HG03432 (cell line): ENCODE measurements around the gene BAG5.
A peak's percentile ranks its signal among the peaks of the same experiment; 100 is the strongest.
"Not testable (repeated sequence)": the region's sequence is repeated elsewhere in the genome, so short reads cannot be mapped to it uniquely, and the experiment has no call there.

Experiments
- ATAC-seq: cut with Tn5 transposase; IDR thresholded peaks from one replicate; pipeline ENCODE4 v1.9.1; 2021; ENCODE audit warnings: mild to moderate bottlenecking, moderate library complexity; ENCODE audit not compliant: unreplicated experiment

The BAG5 gene

DNA sequence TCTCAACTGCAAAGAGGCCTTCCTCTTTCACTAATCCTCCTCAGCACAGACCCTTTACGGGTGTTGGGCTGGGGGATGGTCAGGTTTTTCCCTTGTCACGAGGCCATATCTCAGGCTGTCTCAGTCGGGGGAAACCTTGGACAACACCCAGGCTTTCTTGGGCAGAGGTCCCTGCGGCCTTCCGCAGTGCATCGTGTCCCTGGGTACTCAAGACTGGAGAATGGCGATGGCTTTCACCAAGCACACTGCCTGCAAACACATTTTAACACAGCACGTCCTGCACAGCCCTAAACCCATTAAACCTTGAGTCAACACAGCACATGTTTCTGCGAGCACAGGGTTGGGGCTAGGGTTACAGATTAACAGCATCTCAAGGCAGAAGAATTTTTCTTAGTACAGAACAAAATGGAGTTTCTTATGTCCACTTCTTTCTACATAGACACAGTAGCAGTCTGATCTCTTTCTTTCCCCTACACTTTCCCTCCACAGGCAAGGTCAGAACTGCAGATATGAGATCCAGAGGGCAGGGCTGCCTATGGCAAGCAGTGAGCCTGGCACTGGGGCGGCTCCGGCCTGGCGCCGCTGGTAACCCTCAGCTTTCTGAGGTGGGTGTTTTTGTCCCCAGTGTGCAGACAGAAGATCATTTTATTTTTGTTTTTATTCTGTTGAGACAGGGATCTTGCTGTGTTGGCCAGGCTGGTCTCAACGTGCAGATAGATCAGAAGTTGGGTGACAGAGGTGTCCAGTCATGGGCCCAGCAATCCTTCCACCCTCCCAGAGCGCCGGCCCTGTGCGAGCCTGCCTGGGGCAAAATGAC, 36.8 kb downstream of the BAG5 start:
- ATAC-seq = not testable (repeated sequence)

DNA sequence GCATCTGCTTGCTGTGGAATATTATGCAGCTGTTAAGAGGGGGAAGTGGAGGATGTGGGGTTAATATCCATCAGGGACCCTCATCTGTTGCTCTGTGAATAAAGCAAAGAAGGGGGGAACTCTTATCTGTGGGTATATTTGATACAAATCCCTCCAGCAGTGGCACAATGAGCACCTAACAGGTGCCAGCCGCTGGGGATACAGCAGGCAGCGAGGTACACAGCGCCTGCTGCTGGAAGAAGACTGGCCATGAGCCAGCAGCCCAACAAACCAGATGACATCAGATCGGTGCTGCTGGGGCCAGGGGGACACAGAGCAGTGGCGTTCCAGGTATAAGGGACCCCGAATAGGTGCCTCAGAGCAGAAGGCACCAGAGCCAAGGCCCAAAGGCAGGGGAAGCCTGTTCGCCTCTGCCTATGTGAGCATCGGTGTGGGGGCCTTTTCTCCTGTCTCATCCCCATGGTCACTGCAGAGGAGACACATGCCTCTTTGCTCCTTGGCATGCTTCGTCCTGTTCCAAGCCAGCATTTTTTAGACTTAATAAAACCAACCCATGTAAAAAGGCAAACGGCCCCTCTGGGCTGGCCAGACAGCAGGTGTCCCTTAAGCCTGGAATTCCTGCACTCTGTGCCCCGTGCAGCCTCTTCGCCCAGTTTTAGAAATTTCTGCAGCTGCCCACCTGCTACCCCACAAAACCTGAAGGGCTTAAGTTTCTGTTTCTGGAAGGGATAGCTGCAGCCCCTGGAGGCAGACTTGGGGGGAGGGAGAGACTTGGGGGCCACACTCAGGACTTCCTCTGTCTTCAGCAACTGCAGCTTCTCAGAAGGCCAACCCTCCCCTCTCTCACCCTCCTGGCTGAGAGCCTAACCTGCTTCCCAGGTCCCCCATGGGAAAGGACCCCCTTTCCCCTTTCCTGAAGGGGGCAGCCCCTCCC, 38.2 kb downstream of the BAG5 start:
- no peak for ATAC-seq

DNA sequence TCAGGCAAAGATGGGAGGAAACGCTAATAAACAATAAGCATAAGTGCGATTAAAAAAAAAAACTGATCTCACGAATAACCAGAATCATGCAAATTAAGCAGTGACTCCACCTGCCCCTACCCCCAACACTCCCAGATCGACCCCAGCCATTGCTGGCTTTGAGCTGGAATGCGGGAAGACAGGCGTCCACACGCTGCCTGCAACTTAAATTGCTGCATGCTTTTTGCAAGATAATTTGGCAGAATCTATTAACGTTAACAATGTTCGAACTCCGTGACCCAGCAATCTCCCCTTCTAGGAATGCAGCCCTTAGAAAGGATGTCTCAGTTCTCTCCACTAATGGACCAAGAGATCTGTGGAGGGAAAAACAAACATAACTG, 38.9 kb downstream of the BAG5 start:
- no peak for ATAC-seq

DNA sequence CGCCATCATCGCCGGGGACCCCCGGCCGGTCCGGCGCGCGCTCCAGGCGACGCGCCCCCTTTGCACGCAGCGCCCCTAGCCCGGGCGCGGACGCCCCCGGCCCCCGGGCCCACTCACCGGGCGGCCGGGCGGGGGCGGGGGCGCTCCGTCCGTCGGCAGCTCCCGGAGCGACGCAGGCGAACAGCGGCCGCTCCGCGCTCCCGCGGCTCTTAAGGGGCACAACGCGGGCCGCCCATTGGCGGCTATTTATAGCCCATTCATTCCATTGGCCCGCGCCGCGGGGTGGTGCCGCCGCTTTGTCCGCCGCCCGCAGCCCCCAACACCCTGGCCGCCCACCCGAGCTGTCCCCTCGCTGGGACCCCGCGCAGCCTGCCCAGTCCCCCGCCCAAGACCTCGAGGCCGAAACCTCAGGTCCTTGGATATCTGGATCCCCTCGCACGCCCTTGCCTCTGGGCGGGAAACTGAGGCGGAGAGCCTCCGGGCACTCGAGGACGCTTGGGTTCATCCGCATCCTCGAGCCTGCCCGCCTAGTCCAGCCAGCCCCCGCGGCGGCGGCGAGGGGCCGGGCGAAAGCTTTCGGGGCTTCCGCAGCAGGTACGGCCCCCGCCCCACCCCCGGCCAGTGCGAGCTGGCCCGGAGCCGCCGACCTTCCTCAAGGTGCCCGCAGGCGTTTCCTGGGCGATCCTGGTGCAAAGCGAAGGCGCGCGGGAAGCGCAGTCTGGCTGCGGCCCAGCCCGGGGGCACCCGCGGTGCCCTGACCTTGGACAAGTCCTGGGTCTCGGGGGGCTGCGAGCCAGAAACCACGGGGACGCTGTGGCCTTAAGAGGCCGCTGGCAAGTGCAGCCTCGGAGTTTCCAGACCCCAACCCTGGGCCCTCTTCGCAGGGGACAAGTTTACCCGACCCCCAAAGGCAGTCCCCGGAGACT, 39.5 kb downstream of the BAG5 start, which contains the start of gene CKB:
Gene CKB, minus strand, starts transcription at position 182 of the 926 bp plus-strand sequence. CDS start 337 bp downstream, outside the sequence.
- no peak for ATAC-seq

DNA sequence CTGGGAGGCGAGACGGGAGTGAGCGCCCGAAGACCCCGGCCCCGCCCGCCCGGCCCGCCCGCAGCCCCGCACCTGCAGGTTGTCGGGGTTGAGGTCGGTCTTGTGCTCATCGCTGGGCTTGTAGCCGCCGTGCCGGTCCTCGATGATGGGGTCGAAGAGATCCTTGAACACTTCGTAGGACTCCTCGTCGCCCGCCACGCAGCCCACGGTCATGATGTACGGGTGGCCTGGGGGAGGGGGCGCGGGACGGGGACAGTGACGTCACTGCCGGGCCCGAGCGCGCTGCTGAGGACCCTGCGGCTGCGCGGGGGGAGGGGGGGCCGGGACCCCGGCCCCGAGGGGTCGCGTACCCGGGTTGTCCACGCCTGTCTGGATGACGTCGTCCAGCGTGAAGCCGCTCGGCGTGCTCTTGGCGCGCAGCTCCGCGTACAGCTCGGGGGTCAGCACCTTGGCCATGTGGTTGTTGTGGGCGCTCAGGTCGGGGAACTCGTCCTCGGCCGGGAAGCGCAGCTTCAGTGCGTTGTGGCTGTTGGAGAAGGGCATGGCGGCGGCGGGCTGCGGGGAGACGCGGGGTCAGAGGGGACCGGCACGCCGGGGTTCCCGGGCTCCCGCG, 40.4 kb downstream of the BAG5 start:
- no peak for ATAC-seq

DNA sequence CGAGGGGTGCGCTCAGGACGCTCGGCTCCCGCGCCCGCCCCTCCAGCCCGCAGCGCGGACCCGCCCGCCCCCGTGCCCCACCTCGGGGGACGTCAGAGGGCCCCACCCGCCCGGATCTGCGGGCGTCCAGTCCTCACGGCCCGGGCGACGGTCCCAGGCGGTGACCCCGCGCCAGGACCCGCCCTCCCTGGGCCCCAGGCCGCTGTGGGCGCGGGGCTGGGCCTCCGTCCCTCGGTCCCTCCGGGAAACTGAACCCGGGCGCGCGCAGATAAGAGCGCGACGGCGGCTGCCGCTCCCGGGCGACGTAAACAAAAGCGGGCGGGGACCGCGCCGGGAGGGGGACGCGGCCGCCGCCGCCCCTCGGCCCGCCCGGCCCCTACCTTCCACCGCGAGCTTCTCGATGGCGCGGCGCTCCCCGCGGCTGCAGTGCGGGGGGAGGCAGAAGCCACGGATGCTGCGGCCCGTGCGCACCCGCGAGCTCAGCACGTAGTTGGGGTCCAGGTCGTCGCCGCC, 41.0 kb downstream of the BAG5 start:
- peak; percentile 6 for ATAC-seq

DNA sequence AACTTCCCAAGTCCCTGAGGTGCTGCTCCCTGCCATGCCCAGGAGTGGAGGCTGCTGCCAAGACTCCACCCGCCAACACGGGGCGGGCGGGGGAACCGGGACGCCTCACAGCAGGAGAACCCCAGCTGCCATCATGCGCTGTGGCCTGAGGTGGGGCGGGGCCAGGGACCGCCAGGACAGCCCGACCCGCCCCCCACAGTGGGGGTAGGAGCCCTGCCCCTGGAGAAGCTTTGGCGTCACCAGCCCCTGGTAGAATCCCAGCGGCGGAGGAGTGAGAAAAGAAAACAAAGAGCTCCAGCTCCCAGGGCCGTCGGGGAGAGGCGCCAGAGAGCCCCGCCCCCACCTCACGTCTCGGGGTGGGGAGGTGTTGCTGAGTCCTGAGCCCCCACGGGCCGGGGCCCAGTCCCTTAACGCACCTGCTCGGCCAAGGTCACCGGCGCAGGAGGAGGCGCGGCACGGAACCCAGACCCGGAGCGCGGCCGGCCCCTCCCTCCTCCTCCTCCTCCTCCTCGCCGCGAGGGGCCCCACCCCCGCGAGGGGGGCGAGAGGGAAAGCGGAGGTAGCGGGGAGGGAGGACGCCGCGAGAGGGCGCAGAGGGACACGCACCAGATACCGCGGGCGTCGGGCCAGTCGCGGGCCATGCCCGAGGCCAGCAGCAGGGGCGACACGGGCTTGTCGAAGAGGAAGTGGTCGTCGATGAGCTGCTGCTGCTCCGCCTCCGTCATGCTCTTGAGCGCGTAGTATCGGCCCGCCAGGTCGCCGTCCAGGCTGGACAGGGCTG, 41.6 kb downstream of the BAG5 start:
- peak; percentile 49 for ATAC-seq

DNA sequence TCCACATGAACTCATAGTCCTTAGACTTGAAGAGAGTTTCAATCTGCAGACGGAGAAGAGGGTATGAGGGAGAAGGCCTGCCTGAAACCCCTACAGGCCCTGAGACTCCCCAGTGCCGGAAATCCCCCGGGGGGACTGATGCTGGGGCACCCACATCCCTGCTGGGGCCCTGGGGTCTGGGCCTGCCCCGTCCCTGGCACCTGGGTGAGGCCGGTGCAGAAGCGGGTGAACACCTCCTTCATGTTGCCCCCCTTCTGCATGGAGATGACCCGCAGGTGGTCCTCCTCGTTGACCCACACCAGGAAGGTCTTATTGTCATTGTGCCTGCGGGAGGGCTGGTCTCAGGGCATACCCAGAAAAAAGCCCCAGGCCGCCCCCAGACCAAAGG, 42.2 kb downstream of the BAG5 start:
- ATAC-seq = no peak

DNA sequence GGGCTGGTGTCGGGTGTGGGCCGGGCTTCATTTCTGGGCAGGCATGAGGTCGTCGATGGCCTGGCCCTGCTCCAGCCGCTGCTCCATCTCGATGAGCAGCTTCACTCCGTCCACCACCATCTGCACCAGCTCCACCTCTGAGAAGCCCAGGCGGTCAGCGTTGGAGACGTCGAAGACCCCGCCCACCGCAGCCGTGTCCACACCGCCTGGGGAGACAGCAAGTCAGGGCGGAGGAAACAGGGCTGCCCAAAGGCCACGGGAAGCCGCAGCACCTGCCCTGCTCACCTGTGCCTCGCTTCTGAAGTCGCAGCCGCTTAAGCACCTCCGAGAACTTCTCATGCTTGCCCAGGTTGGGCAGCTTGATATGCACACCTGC, 42.6 kb downstream of the BAG5 start:
- no peak for ATAC-seq

DNA sequence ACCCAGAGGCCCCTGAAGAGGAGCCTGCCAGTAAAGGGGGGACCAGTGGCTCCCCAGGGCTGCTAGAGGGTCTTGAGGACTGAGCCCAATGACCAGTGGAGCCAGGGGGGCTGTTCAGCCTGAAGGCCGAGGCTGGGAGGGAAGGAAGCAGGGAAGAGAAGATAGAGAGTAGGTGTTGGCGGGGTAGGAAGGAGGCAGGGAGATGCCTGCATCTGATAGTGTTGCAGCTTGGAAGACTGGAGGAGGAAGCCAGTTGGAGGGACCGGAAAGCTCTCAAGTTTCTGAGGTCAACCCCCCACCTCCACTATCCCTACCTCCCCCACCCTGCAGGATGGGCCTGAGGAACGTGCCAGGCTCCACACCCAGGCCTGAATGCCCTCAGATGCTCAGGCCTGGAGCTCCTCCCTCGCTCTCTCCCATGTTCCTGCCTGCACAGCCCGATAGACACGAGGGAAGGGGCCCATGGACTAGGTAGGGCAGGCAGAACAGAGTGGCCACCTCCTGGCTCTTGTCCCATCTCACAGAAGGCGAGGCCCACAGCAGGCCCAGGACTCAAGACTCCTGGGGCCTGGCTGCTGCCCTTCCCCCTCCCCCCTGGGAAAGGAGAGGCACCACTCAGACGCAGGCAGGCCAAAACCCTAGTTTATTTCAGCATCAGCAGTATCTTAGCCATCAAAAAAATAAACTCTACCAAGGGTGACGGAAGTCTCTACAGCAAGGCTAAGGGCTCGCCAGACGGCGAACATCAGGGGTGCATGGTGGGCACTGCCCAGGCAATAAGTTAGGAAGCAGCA, 43.2 kb downstream of the BAG5 start:
- no peak for ATAC-seq

DNA sequence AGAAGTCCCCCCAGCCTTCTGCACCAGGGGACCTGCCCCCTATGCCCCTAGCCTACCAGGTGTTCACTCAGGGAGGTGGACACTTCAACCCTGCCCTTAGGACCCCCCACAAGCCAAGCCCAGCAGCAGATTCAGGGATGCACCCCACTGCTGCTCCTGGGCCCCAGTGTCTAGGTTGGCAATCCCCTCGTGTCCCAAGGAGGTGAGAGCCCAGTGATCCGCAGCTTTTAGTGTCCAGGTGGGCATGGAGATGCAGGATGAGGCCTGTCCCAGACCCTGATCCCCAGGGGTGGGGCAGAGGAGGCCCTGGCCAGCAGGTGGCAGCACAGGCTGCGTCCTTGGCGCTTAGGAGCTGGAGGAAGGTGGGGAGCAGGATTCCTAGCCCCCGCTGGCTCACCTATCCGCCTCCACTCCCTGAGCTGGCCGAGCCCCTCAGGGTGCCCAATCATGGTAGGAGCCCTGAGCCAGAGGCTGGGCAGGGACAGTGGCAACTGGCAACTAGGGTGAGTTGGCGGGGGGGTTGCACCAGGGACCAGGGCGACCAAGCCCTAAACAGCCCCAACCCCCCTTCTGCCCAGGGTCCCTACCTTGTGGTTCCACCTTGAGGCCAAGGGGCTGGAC, 43.9 kb downstream of the BAG5 start:
- peak; percentile 37 for ATAC-seq

DNA sequence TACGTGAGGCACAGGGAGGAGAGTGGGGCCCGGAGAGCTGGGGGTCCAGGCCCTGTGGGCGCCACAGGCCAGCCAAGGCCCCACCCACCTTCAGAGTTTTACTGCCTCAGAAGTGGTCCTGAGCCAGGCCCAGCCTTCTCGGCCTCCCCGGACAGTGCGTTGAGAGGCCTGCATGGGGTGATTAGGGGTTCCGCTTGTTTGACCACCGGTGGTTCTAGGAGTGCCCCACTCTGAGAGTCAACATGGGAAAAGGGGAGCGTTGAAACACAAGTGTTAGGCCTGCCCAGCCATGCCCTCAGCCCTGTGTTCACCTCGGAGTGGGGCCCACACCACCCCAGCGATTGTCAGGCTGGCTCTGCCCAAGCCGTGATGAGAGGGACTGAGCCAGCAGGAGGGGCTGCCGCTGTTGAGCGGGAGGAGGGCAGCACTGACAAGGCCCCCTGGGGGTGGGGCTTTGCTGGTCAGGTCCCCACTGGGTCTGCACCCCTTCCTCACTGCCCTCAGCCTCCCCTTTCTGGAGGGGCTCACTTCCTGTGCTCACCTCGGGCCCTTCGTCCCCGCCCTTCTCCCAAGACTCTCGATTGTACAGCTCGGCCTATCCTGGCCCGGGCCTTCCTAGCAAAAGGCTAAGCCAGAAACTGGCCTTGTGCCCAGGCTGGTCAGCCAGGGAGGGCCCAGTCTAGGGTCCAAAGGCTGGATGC, 44.6 kb downstream of the BAG5 start:
- ATAC-seq = no peak

DNA sequence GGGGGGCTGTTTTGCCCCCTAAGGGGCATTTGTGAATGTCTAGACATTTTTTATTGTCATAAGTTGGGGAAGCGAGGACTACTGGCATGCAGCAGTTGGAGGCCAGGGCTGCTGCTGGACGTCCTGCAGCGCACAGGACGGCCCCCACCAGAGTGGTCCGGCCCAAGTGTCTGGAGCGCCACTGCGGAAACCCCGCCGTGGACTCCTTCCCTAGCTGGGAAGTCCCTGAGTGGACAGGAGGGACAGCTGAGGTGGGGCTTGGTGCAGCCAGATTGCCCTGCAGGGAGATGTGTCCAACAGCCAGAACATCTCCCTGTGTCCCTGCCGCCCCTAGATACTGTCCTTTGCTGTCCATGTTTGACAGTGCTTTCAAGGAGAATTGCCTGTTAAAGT, 45.3 kb downstream of the BAG5 start:
- no peak for ATAC-seq

DNA sequence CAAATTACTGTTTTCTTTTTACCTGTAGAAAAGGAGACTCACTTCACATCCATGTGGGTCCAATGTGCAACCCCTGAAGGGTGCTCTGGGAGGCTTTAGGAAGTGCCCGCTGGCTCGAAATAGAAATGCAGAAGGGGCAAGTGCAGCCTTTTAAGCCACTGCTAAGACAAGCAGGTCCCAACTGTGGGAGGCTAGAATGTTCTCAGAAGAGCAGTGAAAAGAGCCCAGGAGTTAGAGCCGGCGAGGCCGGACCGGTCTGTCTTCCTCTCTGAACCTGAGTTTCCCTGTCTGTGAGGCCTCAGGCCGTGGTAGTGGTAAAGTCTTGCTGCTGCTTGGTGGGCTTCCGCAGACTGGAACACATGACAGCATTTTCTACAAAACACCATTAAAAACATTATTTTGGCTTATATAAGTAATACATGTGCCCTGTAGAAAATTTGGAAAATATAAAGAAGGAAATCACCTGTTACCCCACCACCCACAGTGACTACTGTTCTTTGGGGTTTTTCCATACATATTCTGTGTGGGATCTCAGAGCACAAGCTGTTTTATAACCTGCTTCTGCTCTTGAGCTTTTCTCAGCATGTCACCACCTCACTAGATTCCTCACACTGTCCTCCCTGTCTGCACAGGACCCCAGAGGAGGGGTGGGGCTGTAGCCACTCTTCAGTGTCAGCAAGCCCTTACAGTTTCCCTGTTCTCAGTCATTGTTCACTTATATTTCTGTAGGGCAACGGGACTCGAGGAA, 45.9 kb downstream of the BAG5 start:
- ATAC-seq = no peak

DNA sequence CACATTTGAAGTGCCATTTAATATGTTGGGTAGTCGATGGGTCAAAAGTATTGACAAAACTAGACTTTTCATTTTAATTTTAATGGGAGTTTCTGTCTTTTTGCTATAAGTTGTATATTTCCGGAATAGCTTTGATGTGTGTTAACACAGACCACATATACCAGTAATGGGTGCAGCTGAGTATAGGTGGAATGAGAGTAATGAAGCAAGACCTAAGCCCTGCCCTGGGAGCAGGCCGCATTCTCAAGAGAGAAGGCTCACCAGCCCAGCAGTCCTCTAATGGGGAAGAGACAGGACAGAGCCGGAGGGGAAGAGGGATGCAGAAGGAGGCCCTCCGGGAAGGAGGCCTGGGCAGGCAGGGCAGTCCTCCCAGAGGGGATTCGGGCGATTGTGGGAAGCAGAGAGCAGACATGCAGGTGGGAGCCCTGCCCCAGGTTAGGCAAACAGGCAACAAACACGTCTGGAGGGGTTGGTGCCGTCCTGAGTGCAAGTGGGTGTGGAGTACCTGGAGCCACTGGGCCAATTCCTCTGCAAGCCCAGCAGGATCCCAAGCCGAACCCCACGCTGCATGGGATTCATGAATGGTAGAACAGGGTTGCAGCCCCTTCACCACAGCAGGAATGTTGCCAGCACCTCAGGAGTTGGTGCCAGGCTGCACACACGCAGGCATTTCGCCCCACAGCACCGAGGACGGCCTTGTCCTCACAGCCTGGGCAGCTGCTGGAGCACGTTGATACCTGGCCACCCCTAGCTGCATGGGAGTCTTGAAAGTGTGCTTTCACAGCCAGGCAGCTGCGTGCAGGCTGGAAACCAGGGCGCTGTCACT, 47.6 kb downstream of the BAG5 start:
- no peak for ATAC-seq
